ENCODE results near the gene AKR1B15. TPM values are rescaled to one million over a fixed set of nuclear protein-coding genes. Genes with fewer than 3 reads are reported as not detected.

The AKR1B15 gene
- polyA plus RNA-seq, 2 of the 4 experiments (the other 2 are of a cell fraction) = 17.9 to 24.7 TPM

- POLR2A ChIA-PET = no interaction called here
- peaks cover 6% of the 10 kb centered on the region; the same call in 1 of the 3 replicates for H3K9me3 ChIP-seq
- 0 out of 6 replicates have a peak overlapping the region, but pooled peaks of 1 of the 2 experiments have one; percentile 22 for H3K27ac ChIP-seq
- ATAC-seq (no peak), DNase-seq (ENCODE audit: low read depth in 1 of 2, low spot score in 1 of 2) (no peak), FAIRE-seq (no peak)
- no peak overlapping the region for H3K4me2 ChIP-seq
- CTCF ChIA-PET = interaction anchor here (0.8 to 13.8 kb wide), 11 partner anchors 9 to 375 kb away, joined by 3 to 453 read pairs (median 8); no protein-coding TSS in a partner anchor
- WGBS (ENCODE audit: missing lambda C conversion rate) = 89% methylated on average over 6 of the region's 6 CpGs
- H3K4me1 ChIP-seq = peaks cover 22% of the 10 kb centered on the region
- H3K4me3 ChIP-seq = no peak overlapping the region
- peak in 1 of 2 experiments; percentile 44; a peak in 1 of 4 replicates for TF ChIP-seq CEBPB (IDR thresholded peaks at IDR 0.05)
- no peak for TF ChIP-seq SREBF2 (IDR thresholded peaks at IDR 0.05)
Measured at GRCh38 chr7:134611611-134612151, 62.8 kb downstream of the AKR1B15 start.

GRCh38 chr7:134612197-134612596, 63.3 kb downstream of the AKR1B15 start:
- ChIA-PET POLR2A (no interaction called here), CTCF (interaction anchor here (0.8 to 13.8 kb wide), 10 partner anchors 9 to 375 kb away, joined by 3 to 453 read pairs (median 6); no protein-coding TSS in a partner anchor)
- Histone ChIP-seq H3K27ac (peak overlapping the region; percentile 72 to 80; a peak in 4 of 6 replicates), H3K9me3 (peaks cover 6% of the 10 kb centered on the region; the same call in 1 of the 3 replicates), H3K4me3 (no peak overlapping the region), H3K4me1 (peaks cover 20% of the 10 kb centered on the region), H3K4me2 (no peak overlapping the region)
- ATAC-seq (no peak), DNase-seq (ENCODE audit: low read depth in 1 of 2, low spot score in 1 of 2) (peak in 1 of 2 experiments; percentile 14), FAIRE-seq (no peak)
- no peak for TF ChIP-seq FOSB (CRISPR knock-in tag; IDR thresholded peaks at IDR 0.05)
- no peak for TF ChIP-seq NR3C1 (IDR thresholded peaks at IDR 0.05)
- peak; percentile 22; the same call in 1 of the 3 replicates for TF ChIP-seq SMC3 (IDR thresholded peaks at IDR 0.05)
- TF ChIP-seq RAD21 (conservative IDR thresholded peaks at IDR 0.05 in 1 of 2, IDR thresholded peaks at IDR 0.05 in 1 of 2) = peak; percentile 26 to 45; a peak in 2 of 5 replicates
- 79% methylated on average over 2 of the region's 2 CpGs for WGBS (ENCODE audit: missing lambda C conversion rate)

DNA sequence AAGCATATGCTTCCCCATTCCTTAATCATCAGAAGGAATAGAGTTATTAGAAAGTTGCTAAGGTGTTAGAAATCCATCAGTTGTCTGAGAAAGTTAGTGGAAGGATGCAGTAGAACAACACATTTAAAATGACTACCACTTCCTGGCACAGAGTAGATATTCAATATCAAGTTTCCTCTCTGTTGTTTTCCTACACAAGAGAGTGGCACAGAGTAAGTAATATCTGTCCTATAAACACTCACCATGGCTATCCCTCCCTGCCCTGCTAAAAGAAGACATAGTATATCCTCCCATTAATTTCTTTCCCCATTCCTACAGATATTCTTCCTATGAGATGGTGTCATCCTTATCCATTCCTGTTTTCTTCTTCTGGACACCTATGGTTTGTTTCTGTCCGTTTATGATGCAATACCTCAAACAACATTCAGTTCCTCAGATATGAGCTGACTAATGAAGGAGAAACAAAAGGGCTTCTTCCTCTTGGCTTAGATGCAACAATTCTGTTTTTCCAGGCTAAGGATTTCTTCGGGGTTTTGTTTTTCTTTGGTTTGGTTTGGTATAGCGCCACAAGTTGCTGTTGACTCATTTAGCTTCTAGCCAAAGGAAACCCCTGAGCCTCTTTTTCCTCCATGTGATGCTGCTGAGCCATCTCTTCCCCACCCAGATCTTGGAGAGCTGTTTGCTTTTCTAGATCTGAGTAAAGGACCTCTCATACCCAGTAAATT, 64.9 kb downstream of the AKR1B15 start:
- ChIA-PET POLR2A (interaction anchor here (1.0 to 1.7 kb wide), 2 partner anchors 33 to 178 kb away, joined by 3 to 12 read pairs; partner anchors contain the start of gene BPGM), CTCF (interaction anchor here (0.7 to 13.8 kb wide), 13 partner anchors 8 to 340 kb away, joined by 3 to 453 read pairs (median 3); partner anchors contain the start of gene BPGM)
- no peak overlapping the region for H3K4me3 ChIP-seq
- FAIRE-seq (peak; percentile 85), ATAC-seq (peak; percentile 90 to 94), DNase-seq (ENCODE audit: low read depth in 1 of 2, low spot score in 1 of 2) (peak; percentile 57 to 86)
- WGBS (ENCODE audit: missing lambda C conversion rate) = 0% methylated on average over 3 of the region's 3 CpGs
- H3K4me2 ChIP-seq = peak overlapping the region; percentile 51
- peak overlapping the region; percentile 72 to 80 for H3K27ac ChIP-seq
- 0 out of 3 replicates have a peak, but pooled peaks cover 6% of the 10 kb centered on the region for H3K9me3 ChIP-seq
- peaks cover 25% of the 10 kb centered on the region for H3K4me1 ChIP-seq
- TF ChIP-seq SREBF2 (IDR thresholded peaks at IDR 0.05) = no peak
- no peak for TF ChIP-seq NPAS2 (CRISPR knock-in tag; IDR thresholded peaks at IDR 0.05; ENCODE audit: borderline replicate concordance)
- TF ChIP-seq CTCF (IDR thresholded peaks at IDR 0.05) = no peak
- no peak for TF ChIP-seq CHD2 (IDR thresholded peaks at IDR 0.05; ENCODE audit: low read length, partially characterized antibody)
- TF ChIP-seq KDM1A (IDR thresholded peaks at IDR 0.05; ENCODE audit: low read depth) = no peak
- TF ChIP-seq EHMT2 (IDR thresholded peaks at IDR 0.05; ENCODE audit: low read depth) = no peak
- TF ChIP-seq HOXB13 (CRISPR knock-in tag; IDR thresholded peaks at IDR 0.05; ENCODE audit: low read depth) = no peak
- TF ChIP-seq KDM5A (IDR thresholded peaks at IDR 0.05) = no peak
- TF ChIP-seq FOSL2 (IDR thresholded peaks at IDR 0.05) = peak; percentile 76
- peak; percentile 86 for TF ChIP-seq FOSL2 (CRISPR knock-in tag; IDR thresholded peaks at IDR 0.05)
- no peak for TF ChIP-seq TP53 (CRISPR knock-in tag; IDR thresholded peaks at IDR 0.05)
- TF ChIP-seq, protein P1, sequence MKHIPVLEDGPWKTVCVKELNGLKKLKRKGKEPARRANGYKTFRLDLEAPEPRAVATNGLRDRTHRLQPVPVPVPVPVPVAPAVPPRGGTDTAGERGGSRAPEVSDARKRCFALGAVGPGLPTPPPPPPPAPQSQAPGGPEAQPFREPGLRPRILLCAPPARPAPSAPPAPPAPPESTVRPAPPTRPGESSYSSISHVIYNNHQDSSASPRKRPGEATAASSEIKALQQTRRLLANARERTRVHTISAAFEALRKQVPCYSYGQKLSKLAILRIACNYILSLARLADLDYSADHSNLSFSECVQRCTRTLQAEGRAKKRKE (CRISPR knock-in tag; IDR thresholded peaks at IDR 0.05; ENCODE audit: low read depth) = 0 out of 2 replicates have a peak, but pooled peaks have one; percentile 28
- TF ChIP-seq MAX (IDR thresholded peaks at IDR 0.05) = peak; percentile 31; the same call in 1 of the 2 replicates
- TF ChIP-seq HES2 (IDR thresholded peaks at IDR 0.05) = no peak
- peak; percentile 50 to 73; a peak in 3 of 5 replicates for TF ChIP-seq EP300 (IDR thresholded peaks at IDR 0.05)
- no peak for TF ChIP-seq ZSCAN20 (CRISPR knock-in tag; IDR thresholded peaks at IDR 0.05)
- peak; percentile 7 to 46; a peak in 3 of 5 replicates for TF ChIP-seq RAD21 (conservative IDR thresholded peaks at IDR 0.05 in 1 of 2, IDR thresholded peaks at IDR 0.05 in 1 of 2)
- no peak; the same call in 1 of the 3 replicates for TF ChIP-seq SMC3 (IDR thresholded peaks at IDR 0.05)
- no peak for TF ChIP-seq BHLHE40 (IDR thresholded peaks at IDR 0.05; ENCODE audit: low read depth, low read length)
- TF ChIP-seq CEBPB (IDR thresholded peaks at IDR 0.05) = peak; percentile 93 to 98
- peak; percentile 70; the same call in 1 of the 2 replicates for TF ChIP-seq GATA3 (IDR thresholded peaks at IDR 0.05; ENCODE audit: borderline replicate concordance)
- no peak for TF ChIP-seq RARB (CRISPR knock-in tag; IDR thresholded peaks at IDR 0.05)
- no peak for TF ChIP-seq HDAC2 (IDR thresholded peaks at IDR 0.05)
- no peak for TF ChIP-seq ZFP36 (IDR thresholded peaks at IDR 0.05; ENCODE audit: borderline replicate concordance, partially characterized antibody)
- no peak for TF ChIP-seq MYC (IDR thresholded peaks at IDR 0.05; ENCODE audit: borderline replicate concordance, low read length)
- no peak for TF ChIP-seq TFCP2L1 (CRISPR knock-in tag; IDR thresholded peaks at IDR 0.05)
- no peak for TF ChIP-seq MAZ (IDR thresholded peaks at IDR 0.05; ENCODE audit: borderline replicate concordance, low read depth, low read length)
- TF ChIP-seq NFE2L2 (conservative IDR thresholded peaks at IDR 0.05; ENCODE audit: low read length) = no peak
